ENCODE data around the gene CNN1. TPM values are rescaled to one million over a fixed set of nuclear protein-coding genes. Genes with fewer than 3 reads are reported as not detected.

Gene CNN1
- total and polyA plus RNA-seq, 2 of the 8 experiments (the other 6 are each of a cell fraction or from before 2014, with no cell fraction given), result 29.8 to 50.8 TPM

- Histone ChIP-seq H4K8ac (ENCODE audit: extremely low read depth, insufficient read depth, low read length) (peak overlapping the region; percentile 97), H2BK20ac (ENCODE audit: low read length) (no peak overlapping the region), H3K4me2 (ENCODE audit: insufficient read depth in 1 of 2, low read depth in 2 of 2, low read length in 2 of 2) (peak overlapping the region; percentile 71 to 85), H3K14ac (ENCODE audit: insufficient read length) (no peak overlapping the region), H3K27ac (ENCODE audit: low read depth, low read length) (peak overlapping the region; percentile 85; the same call in 1 of the 2 replicates), H2BK120ac (replicated peaks; ENCODE audit: low read depth, low read length) (no peak overlapping the region), H3K79me2 (ENCODE audit: control insufficient read depth in 1 of 2, insufficient read depth in 2 of 2, low read length in 2 of 2) (no peaks in the 10 kb centered on the region; a peak in 1 of 4 replicates), H2AFZ (ENCODE audit: low read length) (no peak overlapping the region; the same call in 1 of the 2 replicates), H3K18ac (ENCODE audit: extremely low read depth, low read length) (no peak overlapping the region), H2BK5ac (ENCODE audit: low read depth, low read length) (no peak overlapping the region), H3K23ac (ENCODE audit: insufficient read length) (no peak overlapping the region), H2BK15ac (ENCODE audit: low read length) (no peak overlapping the region), H3K27me3 (replicated peaks in 1 of 4; ENCODE audit: control insufficient read depth in 3 of 4, extremely low read depth in 1 of 4, insufficient read depth in 3 of 4, low read length in 3 of 4) (no peaks in the 10 kb centered on the region), H3K56ac (replicated peaks; ENCODE audit: insufficient read length, low read depth, low read length) (no peak overlapping the region), H4K5ac (ENCODE audit: insufficient read length, low read depth, low read length) (peak overlapping the region; percentile 72), H3K36me3 (ENCODE audit: control insufficient read depth in 2 of 4, insufficient read depth in 4 of 4, low read length in 3 of 4) (no peaks in the 10 kb centered on the region), H3K9me3 (ENCODE audit: insufficient read depth in 2 of 2, low read depth in 1 of 2, low read length in 1 of 2) (no peaks in the 10 kb centered on the region), H4K20me1 (replicated peaks in 1 of 2; ENCODE audit: control insufficient read depth in 1 of 2, insufficient read depth in 2 of 2, low read length in 2 of 2) (no peaks in the 10 kb centered on the region), H3K79me1 (ENCODE audit: low read depth, low read length) (peaks cover 4% of the 10 kb centered on the region), H2AK5ac (ENCODE audit: low read depth, low read length) (no peak overlapping the region), H3K4me1 (replicated peaks in 1 of 4; ENCODE audit: control insufficient read depth in 3 of 4, insufficient read depth in 4 of 4, low read length in 3 of 4) (peaks cover 3 to 4% (median 4%) of the 10 kb centered on the region in 4 experiments; a peak in 6 of 7 replicates), H3K4ac (replicated peaks; ENCODE audit: insufficient read length, low read depth, low read length) (no peak overlapping the region), H3K4me3 (ENCODE audit: extremely low read depth in 1 of 4, insufficient read depth in 2 of 4, low read depth in 3 of 4, low read length in 4 of 4) (peak overlapping the region; percentile 69 to 85 (median 78)), H2BK12ac (ENCODE audit: low read depth, low read length) (no peak overlapping the region), H3K23me2 (ENCODE audit: low read depth, low read length) (0 out of 2 replicates have a peak, but pooled peaks cover 2% of the 10 kb centered on the region), H3K9ac (replicated peaks in 1 of 4; ENCODE audit: extremely low read depth in 1 of 4, low read depth in 3 of 4, low read length in 3 of 4) (peak overlapping the region; percentile 77 to 83 (median 80)), H4K91ac (replicated peaks; ENCODE audit: insufficient read length, low read length) (no peak overlapping the region)
- ChIA-PET POLR2A (ENCODE audit: partially characterized antibody) (interaction anchor here (0.6 to 2.8 kb wide), 7 partner anchors 9 to 225 kb away, joined by 3 to 7 read pairs (median 3); partner anchors contain the start of genes CNN1 and ELAVL3), CTCF (ENCODE audit: partially characterized antibody) (interaction anchor here (1.0 kb wide), 1 partner anchor 39 kb away, joined by 3 read pairs; no protein-coding TSS in a partner anchor)
- DNase-seq (ENCODE audit: low read depth in 1 of 2, low spot score in 2 of 2) (peak; percentile 96 to 98), FAIRE-seq (no peak)
- TF ChIP-seq RAD21 (IDR thresholded peaks at IDR 0.05 in 1 of 2, conservative IDR thresholded peaks at IDR 0.05 in 1 of 2; ENCODE audit: low read depth in 2 of 2, low read length in 2 of 2) (no peak), EGR1 (IDR thresholded peaks at IDR 0.05; ENCODE audit: borderline replicate concordance, low read depth, low read length) (peak; percentile 88; the same call in 1 of the 2 replicates), SIN3A (conservative IDR thresholded peaks at IDR 0.05 in 1 of 2, IDR thresholded peaks at IDR 0.05 in 1 of 2; ENCODE audit: low read depth in 1 of 2, low read length in 2 of 2) (peak; percentile 13 to 25; a peak in 1 of 4 replicates), KDM4A (IDR thresholded peaks at IDR 0.05; ENCODE audit: low read depth, low read length, severe bottlenecking) (no peak), POLR2A (IDR thresholded peaks at IDR 0.05; ENCODE audit: control extremely low read depth in 1 of 2, low read depth in 2 of 2, low read length in 2 of 2) (peak in 1 of 2 experiments; percentile 94; a peak in 2 of 3 replicates), EP300 (IDR thresholded peaks at IDR 0.05; ENCODE audit: borderline replicate concordance in 1 of 2, low read depth in 2 of 2, low read length in 2 of 2) (peak in 1 of 2 experiments; percentile 11; a peak in 1 of 3 replicates), SP2 (IDR thresholded peaks at IDR 0.05; ENCODE audit: low read length) (no peak), SP1 (IDR thresholded peaks at IDR 0.05; ENCODE audit: low read depth, low read length) (peak; percentile 86; the same call in 1 of the 2 replicates), CHD2 (IDR thresholded peaks at IDR 0.05; ENCODE audit: low read length) (peak; percentile 12; the same call in 1 of the 2 replicates), TAF1 (IDR thresholded peaks at IDR 0.05; ENCODE audit: low read depth, low read length) (peak; percentile 38)
- 4% methylated on average over 11 of the region's 33 CpGs; no CpG with 5 or more reads in 1 of the 2 experiments for WGBS, 2 experiments (ENCODE audit: extremely low coverage in 1 of 2, insufficient coverage in 1 of 2, insufficient read length in 1 of 2, insufficient replicate concordance in 2 of 2, low coverage in 1 of 2, low lambda C conversion rate in 2 of 2, missing lambda C conversion rate in 1 of 2)
Observed at GRCh38 chr19:11505032-11505503, 33.6 kb upstream of the CNN1 start.
